ENCODE data around the gene CACNA1D. TPM values are rescaled to one million over a fixed set of nuclear protein-coding genes. Genes with fewer than 3 reads are reported as not detected.

The CACNA1D gene
- total and polyA plus RNA-seq, 9 of the 15 experiments (the other 6 are each of a cell fraction or from before 2014, with no cell fraction given): 0.29 TPM; not detected in 8

GRCh38 chr3:53740956-53741355, 246.5 kb downstream of the CACNA1D start (continued):
- no peak for TF ChIP-seq ADNP (tag; IDR thresholded peaks at IDR 0.05)
- no peak for TF ChIP-seq DEAF1 (CRISPR knock-in tag; IDR thresholded peaks at IDR 0.05)

GRCh38 chr3:53744351-53744750, 249.9 kb downstream of the CACNA1D start:
- in situ Hi-C loops (cut with MboI): no loop called here
- H3K27ac ChIP-seq (ENCODE audit: extremely low read depth, low read depth, low read length): no peak overlapping the region
- H3K36me3 ChIP-seq (ENCODE audit: control insufficient read depth, insufficient read depth, low read length): no peaks in the 10 kb centered on the region
- H3K9ac ChIP-seq (ENCODE audit: insufficient read depth in 1 of 2, low read depth in 2 of 2, low read length in 2 of 2): no peak overlapping the region
- no TSS peak for BruUV-seq (replicated peaks)
- H3K4me2 ChIP-seq (ENCODE audit: insufficient read depth, low read length): no peak overlapping the region
- WGBS (ENCODE audit: insufficient coverage, low coverage, missing lambda C conversion rate): 0% methylated on average over 4 of the region's 8 CpGs
- CTCF ChIA-PET (ENCODE audit: low intra/inter-chr PET ratio): no interaction called here
- POLR2A ChIA-PET: interaction anchor here (1.1 kb wide), 1 partner anchor 46 kb away, joined by 4 read pairs; no protein-coding TSS in a partner anchor
- no peaks in the 10 kb centered on the region for H3K9me1 ChIP-seq (ENCODE audit: control insufficient read depth, insufficient read depth, low read length)
- H3K79me2 ChIP-seq (ENCODE audit: control insufficient read depth, insufficient read depth, low read length): no peaks in the 10 kb centered on the region
- no peaks in the 10 kb centered on the region for H3K9me3 ChIP-seq (replicated peaks; ENCODE audit: control insufficient read depth, insufficient read depth, low read depth, low read length)
- no peaks in the 10 kb centered on the region for H3K4me1 ChIP-seq (replicated peaks in 1 of 2; ENCODE audit: control insufficient read depth in 2 of 2, insufficient read depth in 2 of 2, low read length in 2 of 2)
- no peak overlapping the region for H2AFZ ChIP-seq (ENCODE audit: low read depth, low read length)
- peaks cover 0 to 32% of the 10 kb centered on the region in 2 experiments; a peak in 4 of 5 replicates for H3K27me3 ChIP-seq (ENCODE audit: control insufficient read depth in 2 of 2, insufficient read depth in 2 of 2, low read length in 2 of 2)
- FAIRE-seq (no peak), DNase-seq (ENCODE audit: extremely low read depth in 1 of 4, low spot score in 3 of 4) (no peak), ATAC-seq (no peak)
- no peaks in the 10 kb centered on the region for H4K20me1 ChIP-seq (replicated peaks; ENCODE audit: control insufficient read depth, insufficient read depth, low read length)
- no peak overlapping the region for H3K4me3 ChIP-seq
- intact Hi-C loops (cut with micrococcal nuclease): no loop called here
- TF ChIP-seq CCAR2 (IDR thresholded peaks at IDR 0.05; ENCODE audit: low read depth, low read length): no peak
- TF ChIP-seq HDAC8 (tag; IDR thresholded peaks at IDR 0.05): no peak
- no peak for TF ChIP-seq PBX2 (CRISPR knock-in tag; IDR thresholded peaks at IDR 0.05; ENCODE audit: low read depth)
- no peak for TF ChIP-seq PBX2 (tag; conservative IDR thresholded peaks at IDR 0.05; ENCODE audit: low read depth)
- TF ChIP-seq ZNF407 (IDR thresholded peaks at IDR 0.05; ENCODE audit: low read depth): no peak
- TF ChIP-seq RAD21 (CRISPR knock-in tag; conservative IDR thresholded peaks at IDR 0.05 in 1 of 2, IDR thresholded peaks at IDR 0.05 in 1 of 2): no peak

All from K562 (cell line).